ENCODE measurements around the gene SLC6A18.
"Not testable (repeated sequence)": the region's sequence is repeated elsewhere in the genome, so short reads cannot be mapped to it uniquely, and the experiment has no call there.

SLC6A18 gene

DNA sequence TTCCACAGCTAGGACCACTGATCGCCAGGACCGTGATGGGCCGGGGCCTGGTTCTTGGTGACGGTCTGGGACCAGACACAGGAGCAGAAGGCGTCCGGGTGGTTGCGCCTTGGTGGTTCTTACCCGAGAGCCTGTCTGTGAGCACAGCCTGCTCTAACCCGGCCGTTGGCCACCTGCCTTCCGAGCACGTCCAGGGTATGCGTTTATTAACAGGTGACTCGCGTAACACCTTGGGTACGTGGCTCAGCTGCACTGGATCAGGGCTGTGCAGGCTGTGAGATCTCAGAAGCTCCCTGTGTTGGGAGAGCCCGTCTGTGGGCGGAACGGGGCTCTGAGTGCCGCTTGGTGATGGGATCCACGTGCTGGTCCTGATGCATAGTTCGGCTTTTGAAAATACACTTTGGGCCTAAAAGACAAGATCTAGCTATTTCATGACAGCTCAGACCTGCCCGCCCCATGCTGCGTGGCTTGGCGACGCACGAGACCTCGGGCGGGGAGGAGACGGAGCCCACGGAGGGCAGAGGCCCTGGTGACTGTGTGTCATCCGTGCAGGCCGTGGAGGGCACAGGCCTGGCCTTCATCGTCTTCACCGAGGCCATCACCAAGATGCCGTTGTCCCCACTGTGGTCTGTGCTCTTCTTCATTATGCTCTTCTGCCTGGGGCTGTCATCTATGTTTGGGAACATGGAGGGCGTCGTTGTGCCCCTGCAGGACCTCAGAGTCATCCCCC is 6.7 kb upstream of the SLC6A18 start:
- no peak for DNase-seq

GRCh38 chr5:1219098-1219767 is 5.9 kb upstream of the SLC6A18 start:
- no peak for DNase-seq

DNA sequence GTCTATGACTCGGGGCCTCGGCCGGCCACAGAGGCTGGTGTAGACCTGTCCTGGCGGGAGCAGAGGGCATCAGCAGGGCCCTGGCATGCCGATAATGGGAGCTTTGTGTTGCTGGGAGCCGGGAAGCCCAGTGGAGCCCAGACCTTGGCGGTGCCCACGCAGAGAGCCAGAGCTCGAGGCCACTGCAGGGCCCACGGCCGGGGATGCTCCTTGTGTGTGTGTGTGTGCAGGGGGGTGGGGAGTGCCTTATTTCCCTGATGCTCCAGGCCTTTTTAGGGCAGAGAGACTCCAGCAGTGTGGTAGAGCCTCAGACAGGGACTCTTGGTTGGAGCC is 5.4 kb upstream of the SLC6A18 start:
- no peak for DNase-seq

GRCh38 chr5:1220351-1220750 is 4.8 kb upstream of the SLC6A18 start:
- no peak for DNase-seq

GRCh38 chr5:1220831-1221230 is 4.3 kb upstream of the SLC6A18 start:
- DNase-seq: no peak

- DNase-seq: no peak
Measured at GRCh38 chr5:1221721-1222120, 3.5 kb upstream of the SLC6A18 start.

- DNase-seq: no peak
Measured at GRCh38 chr5:1222147-1222546, 3.0 kb upstream of the SLC6A18 start.

- no peak for DNase-seq
Measured at GRCh38 chr5:1222621-1223277, 2.4 kb upstream of the SLC6A18 start.

DNA sequence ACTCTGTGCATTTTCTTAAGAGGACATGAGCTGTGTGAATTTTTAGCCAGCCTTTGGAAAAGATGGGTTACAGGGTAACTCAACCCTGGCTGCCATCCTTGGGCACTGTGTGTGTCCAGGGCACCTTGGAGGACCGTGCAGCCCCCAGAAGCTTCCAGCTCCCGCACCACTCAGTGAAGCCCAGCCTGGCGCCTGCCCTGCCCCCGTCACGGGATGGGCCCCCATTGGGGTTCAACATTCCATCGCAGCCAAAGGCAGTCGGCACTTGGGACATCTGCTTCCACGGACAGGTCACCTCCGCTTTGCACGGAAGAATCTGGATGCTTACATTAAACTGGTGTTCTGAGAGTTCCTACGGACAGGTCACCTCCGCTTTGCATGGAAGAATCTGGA is 1.9 kb upstream of the SLC6A18 start:
- DNase-seq: no peak

DNA sequence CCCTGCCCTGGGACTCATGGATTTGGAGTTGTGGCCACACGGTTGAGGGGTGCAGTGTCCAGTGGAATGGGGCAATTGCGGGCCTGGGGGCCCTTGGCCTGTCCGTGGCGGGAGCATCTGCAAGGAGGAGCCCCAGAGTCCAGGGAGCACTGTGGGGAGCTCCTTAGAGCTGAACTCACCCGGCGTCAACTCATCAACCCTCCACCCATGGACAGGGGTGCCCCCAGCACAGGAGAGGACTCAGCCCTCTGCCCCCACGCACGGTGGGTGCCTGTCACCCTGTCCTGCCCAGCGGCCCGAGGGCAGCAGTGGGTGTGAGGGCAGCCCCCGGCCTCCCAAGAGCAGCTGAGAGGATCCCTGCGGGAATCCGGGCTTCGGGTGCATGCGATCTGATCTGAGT is 550 bp upstream of the SLC6A18 start:
- no peak for DNase-seq

DNA sequence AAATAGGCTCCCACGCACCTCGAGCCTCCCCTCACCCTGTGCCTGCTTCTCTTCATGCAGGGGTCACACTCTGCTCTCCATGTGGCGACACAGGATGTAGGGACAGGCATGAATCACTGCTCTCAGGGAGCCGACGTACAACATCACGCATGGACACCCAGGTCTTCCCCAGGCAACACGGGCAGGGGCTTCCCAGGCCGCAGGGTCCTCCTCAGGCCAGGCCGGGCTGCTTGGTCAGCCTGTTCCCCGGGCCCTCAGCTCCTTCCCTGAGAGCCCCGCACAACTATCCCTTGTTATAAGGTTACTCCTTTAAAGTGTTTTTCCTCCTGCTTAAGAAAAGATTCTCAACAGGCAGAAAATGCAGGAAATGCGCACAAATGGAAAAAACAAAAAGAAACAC is 1.1 kb downstream of the SLC6A18 start:
- DNase-seq: no peak

- no peak for DNase-seq
Measured at GRCh38 chr5:1226839-1227581, 1.8 kb downstream of the SLC6A18 start.

DNA sequence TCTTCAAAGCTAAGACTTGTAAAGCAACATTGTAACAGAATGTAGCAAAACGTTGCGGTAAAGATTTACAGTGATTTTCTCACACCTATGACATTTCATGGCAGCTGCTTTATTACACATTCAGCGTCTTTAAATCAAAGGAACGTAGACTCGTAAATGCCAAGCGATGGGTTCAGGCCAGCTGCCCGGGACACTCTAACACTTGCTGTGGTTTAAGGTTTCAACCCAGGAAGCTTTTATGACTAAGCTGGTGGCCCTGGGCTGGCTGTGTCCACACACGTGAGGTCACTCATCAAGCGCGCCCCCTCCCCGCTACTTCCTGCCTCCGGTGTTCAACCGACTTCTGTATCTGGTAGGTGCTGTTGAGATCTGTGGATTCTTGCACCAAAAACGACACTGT is 2.5 kb downstream of the SLC6A18 start:
- no peak for DNase-seq

DNA sequence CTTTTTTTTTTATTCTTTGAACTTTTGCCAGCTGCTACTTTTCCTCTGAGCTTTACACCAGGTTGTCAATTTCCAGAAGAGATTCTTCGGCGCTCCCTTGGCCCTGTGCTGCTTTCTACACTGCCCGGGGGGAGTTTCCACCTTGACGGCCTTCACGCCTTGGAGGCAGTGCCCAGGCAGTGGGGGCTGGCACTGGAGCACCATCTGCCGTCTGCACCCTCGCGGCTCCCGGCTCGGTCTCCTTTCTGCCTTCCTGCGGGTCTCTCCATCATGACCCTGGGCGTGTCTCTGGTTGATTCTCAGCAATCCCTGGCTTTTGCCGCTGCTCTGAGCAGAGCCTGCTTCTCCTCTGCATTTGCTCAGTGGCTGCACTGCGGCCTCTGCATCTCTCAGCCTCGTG is 2.9 kb downstream of the SLC6A18 start:
- no peak for DNase-seq

DNA sequence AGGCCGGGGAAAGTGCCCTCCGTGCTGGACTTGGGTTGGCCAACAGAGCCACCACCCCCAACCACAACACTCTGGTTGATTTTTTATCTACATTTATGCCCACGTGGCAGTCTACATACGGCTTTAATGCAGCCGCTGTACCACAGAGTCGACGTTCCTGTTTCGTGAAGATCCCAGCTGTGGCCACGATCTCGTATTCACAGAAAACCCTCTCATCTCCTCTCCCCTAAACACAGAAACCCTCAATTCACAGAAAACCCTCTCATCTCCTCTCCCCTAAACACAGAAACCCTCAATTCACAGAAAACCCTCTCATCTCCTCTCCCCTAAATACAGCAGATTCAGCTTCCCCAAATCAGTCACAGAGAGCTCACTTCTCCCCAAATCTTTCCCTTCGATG is 3.8 kb downstream of the SLC6A18 start:
- not testable (repeated sequence) for DNase-seq

GRCh38 chr5:1229822-1230221 is 4.6 kb downstream of the SLC6A18 start:
- no peak for DNase-seq

DNA sequence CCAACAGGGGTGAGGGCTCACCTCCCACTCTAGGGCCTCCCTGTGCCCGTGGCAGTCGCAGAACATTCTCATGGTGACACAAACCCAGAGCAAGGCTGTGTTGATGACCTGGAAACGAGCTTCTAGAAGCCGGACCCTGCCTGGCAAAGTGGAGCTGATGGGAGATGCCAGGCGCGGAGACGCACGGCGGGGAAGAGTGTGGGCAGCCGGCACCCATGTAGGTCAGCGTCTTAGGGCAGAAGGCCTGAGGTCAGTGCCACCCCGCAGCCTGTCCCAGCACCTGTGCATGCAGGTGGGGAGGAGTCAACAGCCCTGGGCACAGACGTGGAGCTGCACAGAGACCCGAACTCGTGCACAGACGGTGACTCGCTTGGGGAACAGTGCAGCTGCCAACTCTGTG is 5.4 kb downstream of the SLC6A18 start:
- no peak for DNase-seq

- DNase-seq: no peak
Measured at GRCh38 chr5:1231354-1231905, 6.2 kb downstream of the SLC6A18 start.

DNA sequence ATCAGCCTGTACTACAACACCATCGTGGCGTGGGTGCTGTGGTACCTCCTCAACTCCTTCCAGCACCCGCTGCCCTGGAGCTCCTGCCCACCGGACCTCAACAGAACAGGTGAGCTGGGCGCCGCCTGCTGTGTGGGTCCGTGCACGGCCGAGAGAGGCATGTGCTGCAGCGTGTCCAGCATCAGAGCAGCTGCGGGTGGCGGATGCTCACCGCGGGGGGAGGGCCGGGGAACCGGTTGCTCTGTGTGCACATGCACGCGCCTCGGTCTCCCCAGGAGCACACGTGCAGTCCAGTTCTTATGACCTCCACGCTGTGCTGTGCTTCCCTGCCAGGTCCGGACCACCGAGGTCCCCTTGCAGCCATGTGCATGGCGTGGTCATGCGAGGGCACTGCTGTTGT is 7.6 kb downstream of the SLC6A18 start:
- DNase-seq: no peak

DNA sequence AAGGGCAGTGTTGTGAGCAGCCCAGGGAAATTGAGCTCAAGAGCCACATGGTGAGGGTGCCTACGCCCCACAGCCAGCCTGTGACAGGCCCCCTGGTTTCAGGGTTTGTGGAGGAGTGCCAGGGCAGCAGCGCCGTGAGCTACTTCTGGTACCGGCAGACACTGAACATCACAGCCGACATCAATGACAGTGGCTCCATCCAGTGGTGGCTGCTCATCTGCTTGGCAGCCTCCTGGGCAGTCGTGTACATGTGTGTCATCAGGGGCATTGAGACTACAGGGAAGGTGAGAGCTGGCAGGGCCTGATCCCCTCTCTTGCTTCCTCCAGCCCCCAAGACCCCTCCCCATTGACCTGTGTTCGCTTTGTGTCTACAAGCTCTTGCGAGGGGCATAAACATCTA is 10.2 kb downstream of the SLC6A18 start:
- DNase-seq: no peak

GRCh38 chr5:1235838-1236237 is 10.7 kb downstream of the SLC6A18 start:
- no peak for DNase-seq

GRCh38 chr5:1239505-1240251 is 14.5 kb downstream of the SLC6A18 start:
- no peak for DNase-seq

Data from hematopoietic multipotent progenitor cell treated with erythropoietin and hydrocortisone succinate and interleukin-3 and kit ligand, for 4 days (in vitro differentiated cells).